ENCODE results near the gene CDC42BPB.

DNA sequence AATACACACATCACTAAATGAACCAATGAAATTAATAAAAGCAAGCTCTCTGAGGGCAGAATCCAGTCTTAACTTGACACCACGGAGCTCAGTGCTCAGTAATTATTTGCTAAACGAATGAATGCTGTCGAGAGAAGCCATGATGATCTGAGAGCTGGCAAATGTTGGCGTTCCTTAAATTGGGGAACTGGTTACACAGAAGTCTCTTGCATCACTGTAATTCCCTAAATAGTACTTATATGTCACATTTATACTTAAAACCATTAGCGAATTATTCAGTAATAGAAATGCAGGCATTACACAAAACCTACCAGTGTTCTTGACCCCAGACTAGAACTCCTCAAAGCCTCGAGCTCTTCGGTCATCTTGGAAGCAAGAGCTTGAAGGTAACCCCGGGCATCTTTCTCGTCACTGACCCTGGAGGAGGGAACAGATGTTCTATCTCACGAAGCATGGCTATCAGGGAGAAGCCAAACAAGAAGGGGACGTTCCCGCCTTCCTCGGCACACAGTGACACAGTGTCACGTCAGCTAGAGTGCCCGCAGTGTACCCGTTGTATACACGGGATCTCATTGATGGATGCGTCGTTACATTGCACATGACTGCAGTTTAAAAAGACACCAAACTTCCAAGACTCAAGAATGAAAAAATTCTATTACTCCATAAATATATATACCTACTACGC is 91.2 kb downstream of the CDC42BPB start:
- no peak for TF ChIP-seq POLR2A (IDR thresholded peaks at IDR 0.05)
- TF ChIP-seq, protein P1, sequence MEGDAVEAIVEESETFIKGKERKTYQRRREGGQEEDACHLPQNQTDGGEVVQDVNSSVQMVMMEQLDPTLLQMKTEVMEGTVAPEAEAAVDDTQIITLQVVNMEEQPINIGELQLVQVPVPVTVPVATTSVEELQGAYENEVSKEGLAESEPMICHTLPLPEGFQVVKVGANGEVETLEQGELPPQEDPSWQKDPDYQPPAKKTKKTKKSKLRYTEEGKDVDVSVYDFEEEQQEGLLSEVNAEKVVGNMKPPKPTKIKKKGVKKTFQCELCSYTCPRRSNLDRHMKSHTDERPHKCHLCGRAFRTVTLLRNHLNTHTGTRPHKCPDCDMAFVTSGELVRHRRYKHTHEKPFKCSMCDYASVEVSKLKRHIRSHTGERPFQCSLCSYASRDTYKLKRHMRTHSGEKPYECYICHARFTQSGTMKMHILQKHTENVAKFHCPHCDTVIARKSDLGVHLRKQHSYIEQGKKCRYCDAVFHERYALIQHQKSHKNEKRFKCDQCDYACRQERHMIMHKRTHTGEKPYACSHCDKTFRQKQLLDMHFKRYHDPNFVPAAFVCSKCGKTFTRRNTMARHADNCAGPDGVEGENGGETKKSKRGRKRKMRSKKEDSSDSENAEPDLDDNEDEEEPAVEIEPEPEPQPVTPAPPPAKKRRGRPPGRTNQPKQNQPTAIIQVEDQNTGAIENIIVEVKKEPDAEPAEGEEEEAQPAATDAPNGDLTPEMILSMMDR (IDR thresholded peaks at IDR 0.05), result no peak
- no peak for TF ChIP-seq EP300 (IDR thresholded peaks at IDR 0.05)

All from suprapubic skin (tissue), 3 donors.